Measurements from ENCODE around the gene METTL9. TPM values are rescaled to one million over a fixed set of nuclear protein-coding genes. Genes with fewer than 3 reads are reported as not detected.
"Not testable (repeated sequence)": the region's sequence is repeated elsewhere in the genome, so short reads cannot be mapped to it uniquely, and the experiment has no call there.

The METTL9 gene
- total RNA-seq, 1 donor from 2014 or later: 47.8 TPM

- H3K4me3 ChIP-seq: peak overlapping the region; percentile 55
- no peak for DNase-seq
- peak overlapping the region; percentile 68 for H3K27ac ChIP-seq (replicated peaks)
- TF ChIP-seq, protein P1, sequence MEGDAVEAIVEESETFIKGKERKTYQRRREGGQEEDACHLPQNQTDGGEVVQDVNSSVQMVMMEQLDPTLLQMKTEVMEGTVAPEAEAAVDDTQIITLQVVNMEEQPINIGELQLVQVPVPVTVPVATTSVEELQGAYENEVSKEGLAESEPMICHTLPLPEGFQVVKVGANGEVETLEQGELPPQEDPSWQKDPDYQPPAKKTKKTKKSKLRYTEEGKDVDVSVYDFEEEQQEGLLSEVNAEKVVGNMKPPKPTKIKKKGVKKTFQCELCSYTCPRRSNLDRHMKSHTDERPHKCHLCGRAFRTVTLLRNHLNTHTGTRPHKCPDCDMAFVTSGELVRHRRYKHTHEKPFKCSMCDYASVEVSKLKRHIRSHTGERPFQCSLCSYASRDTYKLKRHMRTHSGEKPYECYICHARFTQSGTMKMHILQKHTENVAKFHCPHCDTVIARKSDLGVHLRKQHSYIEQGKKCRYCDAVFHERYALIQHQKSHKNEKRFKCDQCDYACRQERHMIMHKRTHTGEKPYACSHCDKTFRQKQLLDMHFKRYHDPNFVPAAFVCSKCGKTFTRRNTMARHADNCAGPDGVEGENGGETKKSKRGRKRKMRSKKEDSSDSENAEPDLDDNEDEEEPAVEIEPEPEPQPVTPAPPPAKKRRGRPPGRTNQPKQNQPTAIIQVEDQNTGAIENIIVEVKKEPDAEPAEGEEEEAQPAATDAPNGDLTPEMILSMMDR (IDR thresholded peaks at IDR 0.05; ENCODE audit: borderline replicate concordance): no peak
- H3K27me3 ChIP-seq (ENCODE audit: low read depth): no peaks in the 10 kb centered on the region
- H3K36me3 ChIP-seq: no peaks in the 10 kb centered on the region
- H3K4me1 ChIP-seq: peaks cover 40% of the 10 kb centered on the region
- intact Hi-C loops (cut with micrococcal nuclease): no loop called here
- H3K9me3 ChIP-seq (replicated peaks): no peaks in the 10 kb centered on the region
Measured at GRCh38 chr16:21646091-21646490, 46.7 kb downstream of the METTL9 start.

GRCh38 chr16:21646721-21647561 lies 47.6 kb downstream of the METTL9 start:
- intact Hi-C loops (cut with micrococcal nuclease): no loop called here
- Histone ChIP-seq H3K4me1 (peaks cover 36% of the 10 kb centered on the region), H3K27ac (replicated peaks) (peak overlapping the region; percentile 68), H3K36me3 (no peaks in the 10 kb centered on the region), H3K9me3 (replicated peaks) (no peaks in the 10 kb centered on the region), H3K4me3 (no peak overlapping the region), H3K27me3 (ENCODE audit: low read depth) (no peaks in the 10 kb centered on the region)
- TF ChIP-seq, protein P1 (IDR thresholded peaks at IDR 0.05; ENCODE audit: borderline replicate concordance): no peak
- DNase-seq: no peak

- no peaks in the 10 kb centered on the region for H3K27me3 ChIP-seq (ENCODE audit: low read depth)
- H3K27ac ChIP-seq (replicated peaks): no peak overlapping the region
- no peak overlapping the region for H3K4me3 ChIP-seq
- DNase-seq: no peak
- H3K36me3 ChIP-seq: no peaks in the 10 kb centered on the region
- no peaks in the 10 kb centered on the region for H3K9me3 ChIP-seq (replicated peaks)
- peaks cover 36% of the 10 kb centered on the region for H3K4me1 ChIP-seq
- intact Hi-C loops (cut with micrococcal nuclease): no loop called here
- TF ChIP-seq, protein P1 (IDR thresholded peaks at IDR 0.05; ENCODE audit: borderline replicate concordance): no peak
Measured at GRCh38 chr16:21647562-21648164, 48.3 kb downstream of the METTL9 start.

DNA sequence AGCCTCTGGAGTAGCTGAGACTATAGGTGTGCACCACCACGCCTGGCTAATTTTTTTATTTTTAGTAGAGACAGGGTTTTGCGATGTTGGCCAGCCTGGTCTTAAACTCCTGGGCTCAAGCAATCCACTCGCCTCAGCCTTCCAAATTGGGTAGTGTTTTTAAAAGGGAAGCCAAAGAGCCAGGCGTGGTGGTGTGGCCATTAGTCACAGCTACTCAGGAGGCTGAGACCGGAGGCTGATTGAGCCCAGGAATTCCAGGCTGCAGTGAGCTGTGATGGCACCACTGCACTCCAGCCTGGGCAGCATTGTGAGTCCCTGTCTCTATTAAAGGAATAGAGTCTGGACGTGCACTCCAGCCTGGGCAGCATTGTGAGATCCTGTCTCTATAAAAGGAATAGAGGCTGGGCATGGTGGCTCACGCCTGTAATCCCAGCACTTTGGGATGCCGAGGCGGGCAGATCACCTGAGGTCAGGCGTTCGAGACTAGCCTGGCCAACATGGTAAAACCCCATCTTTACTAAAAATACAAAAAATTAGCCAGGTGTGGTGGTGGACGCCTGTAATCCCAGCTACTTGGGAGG lies 50.5 kb downstream of the METTL9 start:
- H3K36me3 ChIP-seq; intact Hi-C loops (cut with micrococcal nuclease); H3K27me3 ChIP-seq (ENCODE audit: low read depth); H3K27ac ChIP-seq (replicated peaks); H3K4me3 ChIP-seq; DNase-seq; H3K9me3 ChIP-seq (replicated peaks): not testable (repeated sequence)
- H3K4me1 ChIP-seq: peaks cover 26% of the 10 kb centered on the region

DNA sequence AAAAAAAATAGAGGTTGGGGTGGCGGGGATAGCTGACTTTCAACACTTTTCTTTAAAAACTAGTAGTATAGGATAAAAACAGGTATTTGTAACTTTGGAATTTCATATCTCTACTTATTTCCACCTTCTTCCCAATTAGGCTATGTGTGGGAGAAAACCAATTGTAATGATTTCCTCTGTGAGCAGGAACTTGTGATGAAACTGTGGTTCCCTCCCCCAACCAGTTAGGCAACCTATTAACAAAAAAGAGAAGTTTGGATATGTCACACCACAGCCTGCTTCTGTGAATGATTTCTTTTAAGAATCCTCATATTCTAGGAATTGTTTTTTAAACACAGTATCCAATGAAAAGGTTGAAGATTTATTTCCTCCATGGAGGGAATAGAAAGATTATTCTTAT lies 51.1 kb downstream of the METTL9 start:
- H3K4me3 ChIP-seq: no peak overlapping the region
- H3K36me3 ChIP-seq: peaks cover 6% of the 10 kb centered on the region
- TF ChIP-seq, protein P1 (IDR thresholded peaks at IDR 0.05; ENCODE audit: borderline replicate concordance): no peak
- H3K27me3 ChIP-seq (ENCODE audit: low read depth): no peaks in the 10 kb centered on the region
- H3K4me1 ChIP-seq: peaks cover 20% of the 10 kb centered on the region
- no peak for DNase-seq
- no peaks in the 10 kb centered on the region for H3K9me3 ChIP-seq (replicated peaks)
- no peak overlapping the region for H3K27ac ChIP-seq (replicated peaks)
- intact Hi-C loops (cut with micrococcal nuclease): no loop called here
